Measurements from ENCODE around the gene SOD2.

The SOD2 gene

DNA sequence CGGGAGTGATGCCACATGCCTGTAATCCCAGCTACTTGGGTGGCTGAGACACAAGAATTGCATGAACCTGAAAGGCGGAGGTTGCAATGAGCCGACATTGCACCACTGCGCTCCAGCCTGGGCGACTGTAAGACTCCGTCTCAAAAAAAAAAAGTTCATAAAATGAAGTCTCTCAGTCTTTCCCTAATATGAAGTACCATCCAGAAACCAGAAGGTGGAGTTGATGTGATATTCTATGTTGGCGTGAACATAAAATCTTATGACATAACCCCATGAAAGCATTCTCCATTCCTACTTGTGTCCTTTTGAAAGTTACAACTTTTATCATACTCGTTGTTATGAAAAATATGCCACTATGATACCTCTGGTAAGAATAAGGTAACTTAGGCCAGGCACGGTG, 5.7 kb downstream of the SOD2 start:
- Histone ChIP-seq H3K27me3 (ENCODE audit: insufficient read depth, low read length, poor library complexity) (no peaks in the 10 kb centered on the region), H4K20me1 (ENCODE audit: insufficient read depth, low read length) (peaks cover 12% of the 10 kb centered on the region), H3K27ac (ENCODE audit: low read length) (no peak overlapping the region), H2AFZ (ENCODE audit: low read depth, low read length) (no peak overlapping the region), H3K79me2 (ENCODE audit: insufficient read depth, low read length) (peaks cover 51% of the 10 kb centered on the region), H3K9ac (ENCODE audit: low read depth, low read length) (no peak overlapping the region), H3K4me1 (ENCODE audit: insufficient read depth, low read length) (peaks cover 18% of the 10 kb centered on the region), H3K9me3 (ENCODE audit: insufficient read depth, low read length, severe bottlenecking) (no peaks in the 10 kb centered on the region), H3K4me2 (ENCODE audit: insufficient read depth, low read length) (no peak overlapping the region), H3K4me3 (ENCODE audit: low read depth in 1 of 2, low read length in 2 of 2) (no peak overlapping the region), H3K36me3 (ENCODE audit: insufficient read depth, low read length) (peaks cover 61% of the 10 kb centered on the region)
- ATAC-seq (ENCODE audit: insufficient read depth, low read depth) (no peak), DNase-seq (no peak)
- TF ChIP-seq, protein P1, sequence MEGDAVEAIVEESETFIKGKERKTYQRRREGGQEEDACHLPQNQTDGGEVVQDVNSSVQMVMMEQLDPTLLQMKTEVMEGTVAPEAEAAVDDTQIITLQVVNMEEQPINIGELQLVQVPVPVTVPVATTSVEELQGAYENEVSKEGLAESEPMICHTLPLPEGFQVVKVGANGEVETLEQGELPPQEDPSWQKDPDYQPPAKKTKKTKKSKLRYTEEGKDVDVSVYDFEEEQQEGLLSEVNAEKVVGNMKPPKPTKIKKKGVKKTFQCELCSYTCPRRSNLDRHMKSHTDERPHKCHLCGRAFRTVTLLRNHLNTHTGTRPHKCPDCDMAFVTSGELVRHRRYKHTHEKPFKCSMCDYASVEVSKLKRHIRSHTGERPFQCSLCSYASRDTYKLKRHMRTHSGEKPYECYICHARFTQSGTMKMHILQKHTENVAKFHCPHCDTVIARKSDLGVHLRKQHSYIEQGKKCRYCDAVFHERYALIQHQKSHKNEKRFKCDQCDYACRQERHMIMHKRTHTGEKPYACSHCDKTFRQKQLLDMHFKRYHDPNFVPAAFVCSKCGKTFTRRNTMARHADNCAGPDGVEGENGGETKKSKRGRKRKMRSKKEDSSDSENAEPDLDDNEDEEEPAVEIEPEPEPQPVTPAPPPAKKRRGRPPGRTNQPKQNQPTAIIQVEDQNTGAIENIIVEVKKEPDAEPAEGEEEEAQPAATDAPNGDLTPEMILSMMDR (IDR thresholded peaks at IDR 0.05; ENCODE audit: borderline replicate concordance, extremely low read depth, low read length, poor library complexity, severe bottlenecking) = peak; percentile 13
- TF ChIP-seq EZH2 (IDR thresholded peaks at IDR 0.05; ENCODE audit: borderline replicate concordance, low read depth, low read length, severe bottlenecking) = no peak

DNA sequence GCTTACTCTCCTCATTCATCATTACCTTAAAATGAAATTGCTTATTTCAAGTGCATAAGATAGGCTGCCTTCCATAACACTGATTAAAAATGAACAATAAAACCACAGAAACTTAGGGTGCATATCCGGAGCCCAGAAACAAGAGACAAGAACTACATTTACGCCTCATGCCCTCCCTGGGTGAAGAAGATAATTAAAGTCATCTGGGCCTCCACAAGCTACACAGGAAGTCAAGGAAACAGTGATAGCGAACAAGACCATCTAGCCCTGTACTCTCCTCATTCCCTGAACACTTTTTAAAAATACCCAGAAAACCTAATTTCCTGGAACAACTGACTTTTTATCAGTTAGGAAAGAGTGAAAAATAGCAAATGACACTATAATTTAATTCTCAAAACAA, 6.3 kb downstream of the SOD2 start:
- TF ChIP-seq EZH2 (IDR thresholded peaks at IDR 0.05; ENCODE audit: borderline replicate concordance, low read depth, low read length, severe bottlenecking) = no peak
- TF ChIP-seq, protein P1 (IDR thresholded peaks at IDR 0.05; ENCODE audit: borderline replicate concordance, extremely low read depth, low read length, poor library complexity, severe bottlenecking) = no peak
- no peak for ATAC-seq (ENCODE audit: insufficient read depth, low read depth)
- Histone ChIP-seq H3K9ac (ENCODE audit: low read depth, low read length) (no peak overlapping the region), H3K27ac (ENCODE audit: low read length) (no peak overlapping the region), H3K4me2 (ENCODE audit: insufficient read depth, low read length) (no peak overlapping the region), H3K4me3 (ENCODE audit: low read depth in 1 of 2, low read length in 2 of 2) (no peak overlapping the region), H4K20me1 (ENCODE audit: insufficient read depth, low read length) (peaks cover 5% of the 10 kb centered on the region), H3K9me3 (ENCODE audit: insufficient read depth, low read length, severe bottlenecking) (no peaks in the 10 kb centered on the region), H3K27me3 (ENCODE audit: insufficient read depth, low read length, poor library complexity) (no peaks in the 10 kb centered on the region), H3K79me2 (ENCODE audit: insufficient read depth, low read length) (peaks cover 44% of the 10 kb centered on the region), H3K36me3 (ENCODE audit: insufficient read depth, low read length) (peaks cover 63% of the 10 kb centered on the region), H3K4me1 (ENCODE audit: insufficient read depth, low read length) (peaks cover 12% of the 10 kb centered on the region), H2AFZ (ENCODE audit: low read depth, low read length) (no peak overlapping the region)
- DNase-seq = no peak

DNA sequence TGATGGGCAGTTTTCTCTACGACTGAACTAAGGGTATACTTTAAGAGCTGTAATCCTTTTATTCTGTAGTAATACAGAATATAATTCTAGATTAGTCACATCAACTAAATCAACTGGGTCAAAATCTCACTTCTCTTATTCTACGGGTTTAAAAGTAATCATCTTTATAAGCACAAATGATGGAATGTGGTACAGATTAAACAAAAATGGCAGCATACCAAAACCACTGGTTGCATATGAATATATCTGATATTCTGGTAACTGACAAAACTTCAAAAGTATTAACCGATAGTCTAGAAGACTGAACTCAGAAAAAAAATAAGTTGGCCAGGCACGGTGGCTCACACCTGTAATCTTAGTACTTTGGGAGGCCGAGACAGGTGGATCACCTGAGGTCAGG, 7.0 kb downstream of the SOD2 start:
- peaks cover 69% of the 10 kb centered on the region for H3K36me3 ChIP-seq (ENCODE audit: insufficient read depth, low read length)
- H3K27ac ChIP-seq (ENCODE audit: low read length) = no peak overlapping the region
- H3K79me2 ChIP-seq (ENCODE audit: insufficient read depth, low read length) = peaks cover 39% of the 10 kb centered on the region
- H3K4me2 ChIP-seq (ENCODE audit: insufficient read depth, low read length) = no peak overlapping the region
- H3K27me3 ChIP-seq (ENCODE audit: insufficient read depth, low read length, poor library complexity) = no peaks in the 10 kb centered on the region
- H3K9me3 ChIP-seq (ENCODE audit: insufficient read depth, low read length, severe bottlenecking) = no peaks in the 10 kb centered on the region
- no peak for DNase-seq
- no peak overlapping the region for H3K4me3 ChIP-seq (ENCODE audit: low read depth in 1 of 2, low read length in 2 of 2)
- peaks cover 4% of the 10 kb centered on the region; the same call in 1 of the 2 replicates for H4K20me1 ChIP-seq (ENCODE audit: insufficient read depth, low read length)
- no peak overlapping the region for H2AFZ ChIP-seq (ENCODE audit: low read depth, low read length)
- ATAC-seq (ENCODE audit: insufficient read depth, low read depth) = no peak
- H3K9ac ChIP-seq (ENCODE audit: low read depth, low read length) = no peak overlapping the region
- TF ChIP-seq EZH2 (IDR thresholded peaks at IDR 0.05; ENCODE audit: borderline replicate concordance, low read depth, low read length, severe bottlenecking) = no peak
- TF ChIP-seq, protein P1 (IDR thresholded peaks at IDR 0.05; ENCODE audit: borderline replicate concordance, extremely low read depth, low read length, poor library complexity, severe bottlenecking) = no peak
- peaks cover 5% of the 10 kb centered on the region for H3K4me1 ChIP-seq (ENCODE audit: insufficient read depth, low read length)

DNA sequence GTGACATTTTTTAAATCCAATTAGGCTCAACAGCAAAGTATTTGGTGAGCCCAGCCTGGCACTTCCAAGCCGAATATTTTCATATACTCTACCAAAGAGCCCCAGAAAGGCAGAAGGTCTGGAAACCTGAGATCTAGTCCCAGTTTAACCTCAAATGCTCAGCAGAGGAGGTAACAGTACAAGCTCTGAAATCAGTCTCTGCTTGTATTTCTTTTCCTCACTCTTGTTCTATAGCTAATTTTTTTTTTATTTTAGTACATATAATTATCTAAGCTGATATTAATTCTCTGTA, 9.1 kb downstream of the SOD2 start:
- H3K4me3 ChIP-seq (ENCODE audit: low read depth in 1 of 2, low read length in 2 of 2) = no peak overlapping the region
- H3K27ac ChIP-seq (ENCODE audit: low read length) = no peak overlapping the region
- H3K79me2 ChIP-seq (ENCODE audit: insufficient read depth, low read length) = peaks cover 19% of the 10 kb centered on the region; the same call in 1 of the 2 replicates
- no peaks in the 10 kb centered on the region for H3K9me3 ChIP-seq (ENCODE audit: insufficient read depth, low read length, severe bottlenecking)
- TF ChIP-seq, protein P1 (IDR thresholded peaks at IDR 0.05; ENCODE audit: borderline replicate concordance, extremely low read depth, low read length, poor library complexity, severe bottlenecking) = no peak
- TF ChIP-seq EZH2 (IDR thresholded peaks at IDR 0.05; ENCODE audit: borderline replicate concordance, low read depth, low read length, severe bottlenecking) = no peak
- ATAC-seq (ENCODE audit: insufficient read depth, low read depth) (no peak), DNase-seq (no peak)
- no peaks in the 10 kb centered on the region for H3K27me3 ChIP-seq (ENCODE audit: insufficient read depth, low read length, poor library complexity)
- no peak overlapping the region for H3K9ac ChIP-seq (ENCODE audit: low read depth, low read length)
- H3K4me1 ChIP-seq (ENCODE audit: insufficient read depth, low read length) = no peaks in the 10 kb centered on the region; the same call in 1 of the 2 replicates
- peaks cover 70% of the 10 kb centered on the region for H3K36me3 ChIP-seq (ENCODE audit: insufficient read depth, low read length)
- no peak overlapping the region for H3K4me2 ChIP-seq (ENCODE audit: insufficient read depth, low read length)
- H4K20me1 ChIP-seq (ENCODE audit: insufficient read depth, low read length) = peaks cover 2% of the 10 kb centered on the region; the same call in 1 of the 2 replicates
- H2AFZ ChIP-seq (ENCODE audit: low read depth, low read length) = no peak overlapping the region
